Lower lobe of right lung (tissue), 2 donors: Measurements from ENCODE around the gene FIGNL2. TPM values are rescaled to one million over a fixed set of nuclear protein-coding genes. Genes with fewer than 3 reads are reported as not detected.
A peak's percentile ranks its signal among the peaks of the same experiment; 100 is the strongest.
"Not testable (repeated sequence)": the region's sequence is repeated elsewhere in the genome, so short reads cannot be mapped to it uniquely, and the experiment has no call there.

Source experiments
- ATAC-seq, 2 donors: fragments of 200-7000 bp; cut with Tn5 transposase; one replicate each; pipeline ENCODE4 v1.9.1; 2020 to 2022; ENCODE audit warnings: mild to moderate bottlenecking in 2 of 2, moderate library complexity in 2 of 2
- DNase-seq: peaks from one replicate; pipeline ENCODE4 v3.0.0-alpha.2; 2020
- H3K27ac ChIP-seq: fragments of 200-600 bp; one replicate; pipeline ENCODE4 v1.8.0; 2022
- H3K27me3 ChIP-seq: fragments of 200-600 bp; one replicate; pipeline ENCODE4 v1.8.0; 2022; ENCODE audit warnings: low read depth
- H3K36me3 ChIP-seq: fragments of 200-600 bp; one replicate; pipeline ENCODE4 v1.8.0; 2022; ENCODE audit warnings: mild to moderate bottlenecking
- H3K4me1 ChIP-seq: fragments of 200-600 bp; one replicate; pipeline ENCODE4 v1.8.0; 2022
- H3K4me3 ChIP-seq: fragments of 200-600 bp; one replicate; pipeline ENCODE4 v1.8.0; 2022; ENCODE audit warnings: mild to moderate bottlenecking
- H3K9me3 ChIP-seq: fragments of 200-600 bp; one replicate; pipeline ENCODE4 v1.8.0; 2022
- CTCF ChIP-seq: fragments of 200-600 bp; IDR thresholded peaks from one replicate; pipeline ENCODE4 v1.8.0; 2022; ENCODE audit warnings: antibody characterized with exemption, mild to moderate bottlenecking
- intact Hi-C: fragments of 100-400 bp; cut with DNase I; formaldehyde crosslinking; loops from one replicate; pipeline ENCODE4 v1.11.0; 2022
- total RNA-seq: library from RNA; stranded (reverse); fragmentation: NEBNext Ultra II Directional; extraction: Animal tissue kit (Norgen Biotek cat#: 25700); gene quantifications from one replicate; pipeline ENCODE4 v1.2.1, GENCODE V29; 2021
- donor health status: DM: no; HTN: yes; CAD: no; lungs with severe emphysema.

FIGNL2 gene
- total RNA-seq, 1 donor from 2014 or later: 0.95 TPM

GRCh38 chr12:51887476-51888315 lies 39.2 kb upstream of the FIGNL2 start, which contains the start of gene ANKRD33:
Gene ANKRD33, plus strand, starts transcription at chr12:51888103. Its CDS starts 84 bp downstream, at chr12:51888187.
- no peak within 1 kb of the TSS for H3K27ac ChIP-seq
- no peaks in the 10 kb centered on the region for H3K27me3 ChIP-seq
- intact Hi-C loops: no loop called here
- H3K9me3 ChIP-seq: no peaks in the 10 kb centered on the region
- H3K4me1 ChIP-seq: peaks cover 13% of the 10 kb centered on the region
- no peak within 1 kb of the TSS for H3K4me3 ChIP-seq
- DNase-seq: no peak
- no peak for TF ChIP-seq CTCF
- H3K36me3 ChIP-seq: no peaks in the 10 kb centered on the region
- peak in 1 of 2 donors; percentile 31 for ATAC-seq

- DNase-seq (peak; percentile 73), ATAC-seq (peak; percentile 88 to 91)
- H3K27ac ChIP-seq: peak overlapping the region; percentile 74
- no peak for TF ChIP-seq CTCF
- peaks cover 13% of the 10 kb centered on the region for H3K4me1 ChIP-seq
- intact Hi-C loops: no loop called here
- H3K9me3 ChIP-seq: no peaks in the 10 kb centered on the region
- no peak overlapping the region for H3K4me3 ChIP-seq
- H3K27me3 ChIP-seq: no peaks in the 10 kb centered on the region
- H3K36me3 ChIP-seq: no peaks in the 10 kb centered on the region
Observed at GRCh38 chr12:51886021-51886710, 37.6 kb upstream of the FIGNL2 start.

- ATAC-seq, H3K9me3 ChIP-seq, H3K27ac ChIP-seq, DNase-seq, intact Hi-C loops, H3K36me3 ChIP-seq, H3K27me3 ChIP-seq, H3K4me3 ChIP-seq: not testable (repeated sequence)
- peaks cover 13% of the 10 kb centered on the region for H3K4me1 ChIP-seq
Observed at GRCh38 chr12:51885294-51886020, 36.9 kb upstream of the FIGNL2 start.

GRCh38 chr12:51884676-51885229 lies 36.2 kb upstream of the FIGNL2 start:
- Histone ChIP-seq H3K36me3 (no peaks in the 10 kb centered on the region), H3K9me3 (no peaks in the 10 kb centered on the region), H3K4me1 (peaks cover 13% of the 10 kb centered on the region), H3K27me3 (no peaks in the 10 kb centered on the region), H3K27ac (no peak overlapping the region), H3K4me3 (no peak overlapping the region)
- ATAC-seq: no peak
- no peak for DNase-seq
- intact Hi-C loops: no loop called here
- no peak for TF ChIP-seq CTCF

GRCh38 chr12:51883998-51884675 lies 35.6 kb upstream of the FIGNL2 start:
- Histone ChIP-seq H3K4me1 (peaks cover 13% of the 10 kb centered on the region), H3K36me3 (no peaks in the 10 kb centered on the region), H3K4me3 (no peak overlapping the region), H3K27ac (no peak overlapping the region), H3K27me3 (no peaks in the 10 kb centered on the region), H3K9me3 (no peaks in the 10 kb centered on the region)
- no peak for TF ChIP-seq CTCF
- DNase-seq: no peak
- ATAC-seq: no peak
- intact Hi-C loops: no loop called here
